HCT116 (cell line): ENCODE data around the gene CISTR. TPM values are rescaled to one million over a fixed set of nuclear protein-coding genes. Genes with fewer than 3 reads are reported as not detected.

Experiments
- ATAC-seq: fragments of 200-7000 bp; cut with Tn5 transposase; 2 replicates; pipeline ENCODE4 v1.9.1; 2020; ENCODE audit warnings: mild to moderate bottlenecking, moderate library complexity
- BruUV-seq: library from RNA; stranded (reverse); fragments of 400-500 nt; replicated peaks from 2 replicates; lab custom pipeline; 2021; lab: Mats Ljungman, UMichigan
- CTCF ChIA-PET: fragments of 300-600 bp; sonication (Branson Sonifier 250); formaldehyde crosslinking; loops from one replicate; lab custom pipeline; 2021; ENCODE audit warnings: antibody characterized with exemption; lab: Charles Lee
- POLR2A ChIA-PET: fragments of 300-600, 350-600 bp; sonication (Branson Sonifier 250); formaldehyde crosslinking; loops from one replicate; lab custom pipeline; 2021; ENCODE audit warnings: antibody characterized with exemption; lab: Charles Lee
- RAD21 ChIA-PET, 2 experiments: fragments of 300-600 bp; sonication (Branson Sonifier 250); formaldehyde crosslinking; loops; one replicate each; lab custom pipeline; 2023; ENCODE audit warnings: low total read pairs in 2 of 2; ENCODE audit not compliant: uncharacterized antibody in 2 of 2, unreplicated experiment in 2 of 2, low non-redundant PET in 1 of 2; lab: Charles Lee
- DNase-seq: peaks from one replicate; pipeline ENCODE4 v3.0.0-alpha.2; 2010; ENCODE audit warnings: low read depth, low spot score
- H2AFZ ChIP-seq: fragments of 200-600 bp; shearing (Covaris generic), sonication (generic); 2 replicates; pipeline ENCODE4 v1.6.1; 2017; ENCODE audit warnings: low read depth, mixed run types, mixed read lengths, antibody characterized with exemption, low read length; ENCODE audit not compliant: poor library complexity, severe bottlenecking
- H3K27ac ChIP-seq: 2 replicates; pipeline ENCODE4 v1.5.1; 2012; ENCODE audit warnings: low read depth, low read length
- H3K27me3 ChIP-seq: fragments of 200-600 bp; sonication (generic); 2 replicates; pipeline ENCODE4 v1.6.1; 2016; ENCODE audit warnings: mixed run types, low read length, mixed read lengths; ENCODE audit not compliant: insufficient read depth
- H3K36me3 ChIP-seq, 2 experiments: fragments of 200-500 bp in 1 of 2; fragments of 200-600 bp in 1 of 2; sonication (Bioruptor generic) in 1 of 2; sonication (generic) in 1 of 2; 2 replicates each; pipeline versions ENCODE4 v1.5.1 to v1.6.1; 2014 to 2016; ENCODE audit warnings: low read length in 2 of 2, inconsistent platforms in 1 of 2, mixed read lengths in 1 of 2, mixed run types in 1 of 2; ENCODE audit not compliant: insufficient read depth in 2 of 2, control insufficient read depth in 1 of 2
- H3K4me1 ChIP-seq, 2 experiments: fragments of 200-600 bp in 1 of 2; sonication (generic) in 1 of 2; 2 replicates each; pipeline versions ENCODE4 v1.5.1 to v1.6.1; 2012 to 2017; ENCODE audit warnings: low read length in 2 of 2, inconsistent platforms in 1 of 2, mild to moderate bottlenecking in 1 of 2, mixed read lengths in 1 of 2, mixed run types in 1 of 2, moderate library complexity in 1 of 2; ENCODE audit not compliant: insufficient read depth in 2 of 2, control insufficient read depth in 1 of 2
- H3K4me2 ChIP-seq: fragments of 200-600 bp; sonication (generic); 2 replicates; pipeline ENCODE4 v1.6.1; 2017; ENCODE audit warnings: mixed run types, low read length, mixed read lengths
- H3K4me3 ChIP-seq, 2 experiments: fragments of 200-600 bp in 1 of 2; sonication (generic) in 1 of 2; replicated peaks in 1 of 2; 2 replicates each; pipeline ENCODE4 v1.5.1; 2011 to 2016; ENCODE audit warnings: low read length in 2 of 2, control low read depth in 1 of 2, low read depth in 1 of 2, mild to moderate bottlenecking in 1 of 2, mixed read lengths in 1 of 2, mixed run types in 1 of 2
- H3K79me2 ChIP-seq: fragments of 200-600 bp; sonication (generic); 2 replicates; pipeline ENCODE4 v1.6.1; 2017; ENCODE audit warnings: mild to moderate bottlenecking, mixed run types, low read length, moderate library complexity, mixed read lengths; ENCODE audit not compliant: insufficient read depth
- H3K9ac ChIP-seq: fragments of 200-600 bp; sonication (generic); 2 replicates; pipeline ENCODE4 v1.6.1; 2016; ENCODE audit warnings: low read length, mixed read lengths
- H3K9me2 ChIP-seq: fragments of 200-600 bp; sonication (generic), shearing (Covaris generic); 2 replicates; pipeline ENCODE4 v1.6.1; 2017; ENCODE audit warnings: mixed run types, mild to moderate bottlenecking, moderate library complexity; ENCODE audit not compliant: insufficient read depth
- H3K9me3 ChIP-seq, 2 experiments: fragments of 200-500 bp in 1 of 2; fragments of 200-600 bp in 1 of 2; sonication (Bioruptor generic) in 1 of 2; sonication (generic) in 1 of 2; 2 replicates each; pipeline ENCODE4 v1.6.1; 2014 to 2017; ENCODE audit warnings: low read length in 2 of 2, mixed read lengths in 2 of 2, inconsistent platforms in 1 of 2, low read depth in 1 of 2, mild to moderate bottlenecking in 1 of 2, mixed run types in 1 of 2, moderate library complexity in 1 of 2; ENCODE audit not compliant: control insufficient read depth in 1 of 2, insufficient read depth in 1 of 2
- H4K20me1 ChIP-seq: fragments of 200-600 bp; sonication (generic), shearing (Covaris generic); 2 replicates; pipeline ENCODE4 v1.6.1; 2017; ENCODE audit warnings: mixed run types, mild to moderate bottlenecking, moderate library complexity; ENCODE audit not compliant: insufficient read depth
- ATF3 ChIP-seq: IDR thresholded peaks from 2 replicates; pipeline ENCODE4 v1.6.1; 2012
- CTCF ChIP-seq, 3 experiments: fragments of 200-600 bp in 1 of 3; sonication (generic) in 1 of 3; IDR thresholded peaks in 2 of 3; conservative IDR thresholded peaks in 1 of 3; 2 replicates each; pipeline ENCODE4 v1.5.1; 2012 to 2017; ENCODE audit warnings: low read depth in 2 of 3, low read length in 2 of 3, antibody characterized with exemption in 1 of 3, borderline replicate concordance in 1 of 3, control low read depth in 1 of 3, mild to moderate bottlenecking in 1 of 3, mixed read lengths in 1 of 3, mixed run types in 1 of 3, moderate library complexity in 1 of 3; ENCODE audit not compliant: insufficient read depth in 1 of 3
- EGR1 ChIP-seq: IDR thresholded peaks from 2 replicates; pipeline ENCODE4 v1.6.1; 2012; ENCODE audit warnings: low read depth
- JUND ChIP-seq: IDR thresholded peaks from 2 replicates; pipeline ENCODE4 v1.6.1; 2012
- POLR2AphosphoS5 ChIP-seq: IDR thresholded peaks from 2 replicates; pipeline ENCODE4 v1.6.1; 2011; ENCODE audit warnings: mild to moderate bottlenecking, low read depth, low read length, moderate library complexity
- RAD21 ChIP-seq: IDR thresholded peaks from 2 replicates; pipeline ENCODE4 v1.6.1; 2012; ENCODE audit warnings: low read depth, mild to moderate bottlenecking
- REST ChIP-seq: IDR thresholded peaks from 2 replicates; pipeline ENCODE4 v1.6.1; 2012; ENCODE audit warnings: low read depth
- TCF7L2 ChIP-seq: IDR thresholded peaks from 2 replicates; pipeline ENCODE4 v1.7.0; 2011; ENCODE audit warnings: borderline replicate concordance, inconsistent platforms; ENCODE audit not compliant: insufficient read depth, insufficient read length; ENCODE audit errors: extremely low read depth
- YY1 ChIP-seq: IDR thresholded peaks from 2 replicates; pipeline ENCODE4 v1.6.1; 2011; ENCODE audit warnings: low read length, low read depth, moderate library complexity, mild to moderate bottlenecking; ENCODE audit not compliant: insufficient replicate concordance; ENCODE audit errors: extremely low read depth
- ZBTB33 ChIP-seq: IDR thresholded peaks from 2 replicates; pipeline ENCODE4 v1.6.1; 2011; ENCODE audit warnings: mild to moderate bottlenecking, low read length, moderate library complexity; ENCODE audit not compliant: insufficient replicate concordance; ENCODE audit errors: extremely low read depth
- ZFX ChIP-seq: fragments of 450-650 bp; IDR thresholded peaks from 2 replicates; pipeline ENCODE4 v1.6.1; 2017
- intact Hi-C: fragments of 100-400 bp; cut with micrococcal nuclease; formaldehyde crosslinking; loops from 2 replicates; pipeline ENCODE4 v1.10.0; 2022
- total RNA-seq: library from RNA; stranded (reverse); gene quantifications from one replicate; pipeline ENCODE4 v1.2.1, GENCODE V29; 2021; ENCODE audit not compliant: unreplicated experiment

Gene CISTR
- total RNA-seq, 1 experiment from 2014 or later, result not detected

GRCh38 chr12:53758730-53759103 is 6.9 kb upstream of the CISTR start (continued):
- TF ChIP-seq CTCF (IDR thresholded peaks at IDR 0.05 in 2 of 3, conservative IDR thresholded peaks at IDR 0.05 in 1 of 3; ENCODE audit: borderline replicate concordance in 1 of 3, insufficient read depth in 1 of 3, low read depth in 2 of 3, low read length in 2 of 3) (no peak), ATF3 (no peak), EGR1 (no peak), RAD21 (no peak), ZFX (no peak), TCF7L2 (no peak), POLR2AphosphoS5 (no peak), ZBTB33 (no peak), JUND (no peak)

- intact Hi-C loops, result no loop called here
- ChIA-PET RAD21 (interaction anchor here in 1 of 2 experiments (1.0 kb wide), 1 partner anchor 56 kb away, joined by 4 read pairs; no protein-coding TSS in a partner anchor), CTCF (interaction anchor here (1.0 to 4.0 kb wide), 11 partner anchors 11 to 443 kb away, joined by 3 to 70 read pairs (median 4); partner anchors contain the start of gene HOXC10), POLR2A (no interaction called here)
- Histone ChIP-seq H3K4me2 (no peak overlapping the region), H3K27ac (no peak overlapping the region), H3K27me3 (peaks cover 6% of the 10 kb centered on the region; the same call in 1 of the 2 replicates), H3K4me3 (no peak overlapping the region), H3K9ac (no peak overlapping the region), H3K9me2 (no peaks in the 10 kb centered on the region), H3K36me3 (no peaks in the 10 kb centered on the region), H3K9me3 (no peaks in the 10 kb centered on the region), H2AFZ (no peak overlapping the region), H3K4me1 (peaks cover 3 to 13% of the 10 kb centered on the region in 2 experiments; a peak in 3 of 4 replicates), H4K20me1 (no peaks in the 10 kb centered on the region), H3K79me2 (no peaks in the 10 kb centered on the region)
- ATAC-seq (no peak), DNase-seq (no peak)
- no TSS peak for BruUV-seq
- TF ChIP-seq TCF7L2 (no peak), YY1 (no peak), POLR2AphosphoS5 (no peak), ATF3 (no peak), ZBTB33 (no peak), REST (no peak)
These were observed 6.4 kb upstream of the CISTR start for GRCh38 chr12:53758081-53758729.
